ENCODE results near the gene SGTB.

SGTB gene, protein sequence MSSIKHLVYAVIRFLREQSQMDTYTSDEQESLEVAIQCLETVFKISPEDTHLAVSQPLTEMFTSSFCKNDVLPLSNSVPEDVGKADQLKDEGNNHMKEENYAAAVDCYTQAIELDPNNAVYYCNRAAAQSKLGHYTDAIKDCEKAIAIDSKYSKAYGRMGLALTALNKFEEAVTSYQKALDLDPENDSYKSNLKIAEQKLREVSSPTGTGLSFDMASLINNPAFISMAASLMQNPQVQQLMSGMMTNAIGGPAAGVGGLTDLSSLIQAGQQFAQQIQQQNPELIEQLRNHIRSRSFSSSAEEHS

DNA sequence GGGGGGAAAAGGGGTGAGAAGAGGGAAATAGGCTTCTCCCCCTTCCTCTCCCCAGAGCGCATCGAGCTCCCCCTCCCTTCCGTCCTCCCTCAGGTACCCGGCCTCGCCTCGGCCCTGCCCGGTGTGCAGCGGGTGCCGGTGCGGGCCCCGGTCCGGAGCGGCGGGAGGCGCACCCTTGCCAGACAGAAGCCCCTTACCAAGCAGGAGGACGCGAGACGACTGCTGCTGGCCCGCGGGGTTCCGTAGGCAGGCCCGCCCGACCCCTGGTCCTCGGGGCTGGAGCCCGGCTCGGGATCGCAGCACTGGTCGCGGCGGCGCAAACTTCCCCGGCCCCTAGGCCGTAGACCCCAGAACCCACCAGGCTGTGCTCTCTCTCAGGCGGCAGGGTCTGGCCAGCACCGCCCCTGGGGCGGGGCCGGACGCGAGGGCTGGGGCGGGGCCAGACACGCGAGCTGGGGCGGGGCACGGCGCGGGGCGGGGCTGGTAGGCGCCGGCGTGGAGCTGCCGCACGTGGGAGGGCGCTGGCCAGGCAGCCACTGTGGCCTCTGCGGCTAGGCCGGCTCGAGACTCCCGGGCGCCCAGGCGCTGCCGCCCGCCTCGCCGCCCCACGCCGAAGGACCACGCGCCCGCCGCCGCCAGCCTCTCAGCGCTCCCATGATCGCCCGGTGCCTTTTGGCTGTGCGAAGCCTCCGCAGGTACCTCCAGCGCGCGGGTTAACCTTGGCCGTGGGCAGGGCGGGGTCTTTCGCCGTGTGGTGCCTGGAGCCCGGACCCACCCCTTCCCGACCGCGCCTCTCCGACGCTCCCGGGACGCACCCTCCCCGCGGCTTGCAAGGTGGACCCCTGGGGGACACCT, at the start of gene SGTB, which contains the start of gene NLN:
Gene SGTB, minus strand, starts transcription at position 390 of the 855 bp plus-strand sequence. CDS start 1,302 bp downstream, outside the sequence.
Gene NLN, plus strand, starts transcription at position 486 of the 855 bp plus-strand sequence. Its CDS starts 169 bp downstream, at position 655.
- DNase-seq (ENCODE audit: low read depth in 3 of 3) = peak; percentile 77 to 85 (median 81)

- DNase-seq (ENCODE audit: low read depth in 3 of 3) = no peak
These were observed 49.4 kb upstream of the SGTB start for GRCh38 chr5:65771266-65771665.

GRCh38 chr5:65769539-65769938, 47.6 kb upstream of the SGTB start:
- no peak for DNase-seq (ENCODE audit: low read depth in 3 of 3)

DNA sequence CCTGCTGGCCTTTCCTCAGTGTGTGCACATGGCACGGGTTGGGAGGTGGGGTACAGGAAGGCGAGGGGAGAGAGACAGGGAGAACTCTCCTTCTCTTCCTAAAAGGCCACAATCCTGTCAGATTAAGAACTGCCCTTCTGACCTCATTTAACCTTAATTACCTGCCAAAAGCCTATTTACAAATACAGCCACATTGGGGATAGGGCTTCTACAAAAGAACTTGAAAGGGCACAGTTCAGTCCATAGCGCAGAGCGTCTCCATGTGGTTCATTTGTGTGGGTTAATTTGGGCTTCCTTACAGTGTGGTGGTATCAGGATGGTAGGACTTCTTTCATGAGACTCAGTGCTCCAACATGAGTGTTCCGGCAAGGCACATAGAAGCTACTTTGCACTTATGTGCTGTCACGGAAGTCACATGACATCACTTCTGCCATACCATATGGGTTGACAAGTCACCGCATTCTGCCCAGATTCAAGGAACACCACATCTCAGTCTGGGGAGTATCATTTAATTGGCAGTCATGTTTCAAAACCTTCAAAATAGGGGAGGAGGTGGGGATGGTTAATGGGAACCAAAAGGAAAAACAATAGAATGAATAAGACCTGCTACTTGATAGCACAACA, 46.9 kb upstream of the SGTB start:
- no peak for DNase-seq (ENCODE audit: low read depth in 3 of 3)

- DNase-seq (ENCODE audit: low read depth in 3 of 3) = no peak
These were observed 45.7 kb upstream of the SGTB start for GRCh38 chr5:65767565-65767964.

- no peak for DNase-seq (ENCODE audit: low read depth in 3 of 3)
These were observed 44.9 kb upstream of the SGTB start for GRCh38 chr5:65766781-65767180.

DNA sequence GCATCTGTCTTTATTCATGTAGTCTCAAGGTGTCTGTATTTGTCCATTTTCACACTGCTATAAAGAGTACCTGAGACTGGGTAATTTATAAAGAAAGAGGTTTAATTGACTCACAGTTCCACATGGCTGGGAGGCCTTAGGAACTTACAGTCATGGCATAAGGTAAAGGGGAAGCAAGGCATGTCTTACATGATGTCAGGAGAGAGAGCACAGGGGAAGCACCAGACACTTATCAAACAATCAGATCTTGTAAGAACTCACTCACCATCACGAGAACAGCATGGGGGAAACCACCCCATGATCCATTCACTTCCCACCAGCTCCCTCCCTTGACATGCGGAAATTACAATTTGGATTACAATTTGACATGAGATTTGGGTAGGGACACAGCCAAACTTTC, 44.3 kb upstream of the SGTB start:
- DNase-seq (ENCODE audit: low read depth in 3 of 3) = no peak

- DNase-seq (ENCODE audit: low read depth in 3 of 3) = no peak
These were observed 43.7 kb upstream of the SGTB start for GRCh38 chr5:65765582-65765981.

DNA sequence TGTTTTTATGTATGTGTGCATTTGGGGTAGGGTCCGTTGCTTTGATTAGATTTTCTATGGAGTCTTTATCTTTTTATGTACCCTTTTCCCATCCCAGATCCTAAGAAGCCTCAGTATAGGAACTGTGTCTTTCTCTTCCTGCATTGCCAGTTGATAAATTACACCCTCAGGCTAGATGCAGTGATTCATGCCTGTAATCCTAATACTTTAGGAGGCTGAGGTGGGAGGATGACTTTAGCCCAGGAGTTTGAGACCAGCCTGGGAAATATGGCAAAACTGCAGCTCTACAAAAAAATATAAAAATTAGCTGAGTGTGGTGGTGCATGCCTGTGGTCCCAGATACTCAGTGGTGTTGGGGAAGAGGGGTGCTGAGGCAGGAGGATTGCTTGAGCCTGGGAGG, 40.3 kb upstream of the SGTB start:
- DNase-seq (ENCODE audit: low read depth in 3 of 3) = no peak

DNA sequence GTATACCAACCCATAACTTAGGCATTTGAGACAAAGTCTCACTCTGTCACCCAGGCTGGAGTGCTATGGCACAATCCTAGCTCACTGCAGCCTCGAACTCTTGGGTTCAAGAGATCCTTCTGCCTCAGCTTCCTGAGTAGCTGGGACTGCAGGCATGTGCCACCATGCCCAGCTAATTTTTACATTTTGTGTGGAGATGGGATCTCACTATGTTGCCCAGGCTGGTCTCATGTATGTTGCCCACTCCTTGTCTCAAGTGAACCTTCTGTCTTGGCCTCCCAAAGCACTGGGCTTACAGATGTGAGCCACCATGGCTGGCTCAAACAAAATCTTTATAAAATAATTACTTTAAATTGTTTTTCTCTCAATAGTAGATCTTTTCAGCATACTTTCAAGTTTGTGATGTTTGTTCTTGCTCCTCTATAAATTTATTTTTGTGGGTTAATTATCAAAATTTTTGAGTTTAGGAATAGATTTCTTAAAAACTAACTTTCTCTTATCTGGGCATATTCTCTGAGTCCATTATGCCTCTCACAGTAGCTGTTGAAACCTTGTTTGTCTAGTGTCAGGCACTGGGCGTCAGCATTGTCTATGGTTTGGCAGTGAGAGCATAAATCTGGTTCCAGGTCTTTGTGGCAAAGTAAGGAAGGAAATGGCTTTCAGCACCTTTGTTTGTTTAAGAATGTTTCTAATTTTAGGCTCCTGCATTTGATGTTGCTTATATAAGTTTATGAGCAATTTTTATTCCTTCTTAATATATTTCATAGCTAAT, 38.8 kb upstream of the SGTB start:
- peak in 2 of 3 experiments; percentile 15 to 27 for DNase-seq (ENCODE audit: low read depth in 3 of 3)

DNA sequence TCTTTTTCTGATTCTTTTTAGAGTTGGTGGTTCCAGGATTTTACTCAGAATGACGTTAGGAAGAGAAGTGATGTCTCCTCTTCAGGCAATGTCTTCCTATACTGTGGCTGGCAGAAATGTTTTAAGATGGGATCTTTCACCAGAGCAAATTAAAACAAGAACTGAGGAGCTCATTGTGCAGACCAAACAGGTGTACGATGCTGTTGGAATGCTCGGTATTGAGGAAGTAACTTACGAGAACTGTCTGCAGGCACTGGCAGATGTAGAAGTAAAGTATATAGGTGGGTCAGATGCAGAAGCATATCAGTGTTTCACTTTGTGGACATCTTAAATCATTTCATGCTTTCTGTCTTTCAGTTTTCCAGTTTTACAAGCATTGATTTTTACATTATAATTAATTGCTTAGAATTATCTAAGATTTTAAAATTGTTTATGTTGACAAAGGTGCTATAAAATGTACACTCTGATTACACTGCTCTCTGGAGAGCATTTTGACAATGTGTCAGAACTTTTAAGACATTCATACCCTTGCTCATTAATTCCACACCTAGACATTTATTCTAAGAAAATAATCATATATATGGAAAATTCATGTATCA, 36.7 kb upstream of the SGTB start:
- DNase-seq (ENCODE audit: low read depth in 3 of 3) = no peak

- no peak for DNase-seq (ENCODE audit: low read depth in 3 of 3)
These were observed 31.3 kb upstream of the SGTB start for GRCh38 chr5:65753189-65753588.

DNA sequence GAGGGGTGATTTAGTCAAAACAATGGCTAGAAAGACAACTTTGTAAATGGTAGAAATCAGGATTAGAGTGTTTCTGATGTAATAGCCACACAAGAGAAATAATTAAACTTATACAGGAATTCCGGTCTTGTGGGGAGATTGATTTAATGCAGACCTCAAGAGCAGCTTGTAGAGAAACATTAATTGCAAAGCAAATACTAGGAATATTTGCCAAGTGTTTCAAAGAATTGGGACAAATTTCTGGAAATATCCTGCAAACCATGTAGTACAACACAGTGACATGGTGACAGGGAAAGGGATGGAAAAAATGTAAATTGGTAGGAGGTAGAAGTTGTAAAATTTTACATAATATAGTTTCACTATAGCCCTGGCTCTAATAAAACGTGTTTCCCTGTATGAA, 29.0 kb upstream of the SGTB start:
- no peak for DNase-seq (ENCODE audit: low read depth in 3 of 3)

GRCh38 chr5:65749956-65750355, 28.0 kb upstream of the SGTB start:
- DNase-seq (ENCODE audit: low read depth in 3 of 3) = no peak

- DNase-seq (ENCODE audit: low read depth in 3 of 3) = no peak
These were observed 27.4 kb upstream of the SGTB start for GRCh38 chr5:65749221-65749844.

DNA sequence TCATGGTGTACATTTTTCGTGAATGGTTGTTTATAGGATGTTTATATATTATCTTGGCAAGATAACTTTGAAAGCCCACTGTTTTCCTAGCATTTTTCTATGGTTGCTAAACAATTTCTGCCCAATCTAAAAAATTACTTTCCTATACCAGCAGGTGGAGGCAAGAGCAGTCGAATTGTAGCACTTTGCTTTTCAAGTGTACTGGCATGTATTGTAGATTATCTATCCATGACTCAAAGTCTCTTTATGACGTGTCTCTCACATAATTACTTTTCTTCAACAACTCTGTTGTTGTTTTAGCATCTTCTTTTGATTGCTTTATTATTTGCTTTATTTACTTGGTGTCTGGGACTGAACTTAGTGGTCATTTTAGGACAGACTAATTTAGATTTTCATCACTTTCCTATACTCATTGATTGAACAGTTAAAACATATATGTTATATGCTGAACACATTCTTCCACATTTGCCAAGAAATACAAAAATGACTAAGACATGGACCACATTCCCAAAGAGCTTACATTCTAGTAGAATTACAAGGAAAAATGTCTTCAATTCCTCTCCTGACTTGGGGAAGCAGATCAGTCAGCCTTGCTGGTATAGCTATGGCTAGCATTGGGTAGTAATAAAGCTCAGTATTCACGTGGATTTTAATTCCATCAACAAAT, 20.8 kb upstream of the SGTB start:
- no peak for DNase-seq (ENCODE audit: low read depth in 3 of 3)

DNA sequence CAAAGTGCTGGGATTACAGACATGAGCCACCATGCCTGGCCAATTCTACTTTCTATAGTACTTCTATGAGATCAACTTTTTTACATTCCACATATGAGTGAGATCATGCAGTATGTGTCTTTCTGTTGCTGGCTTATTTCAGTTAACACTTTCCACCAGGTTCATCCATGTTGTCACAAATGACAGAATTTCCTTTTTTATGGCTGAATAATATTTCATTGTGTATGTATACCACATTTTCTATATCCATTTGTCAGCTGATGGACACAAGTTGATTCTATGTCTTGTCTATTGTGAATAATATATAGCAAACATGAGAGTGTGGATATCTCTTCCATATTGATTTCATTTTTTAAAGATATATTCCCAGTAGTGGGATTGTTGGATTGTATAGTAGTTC, 17.3 kb upstream of the SGTB start:
- DNase-seq (ENCODE audit: low read depth in 3 of 3) = no peak

DNA sequence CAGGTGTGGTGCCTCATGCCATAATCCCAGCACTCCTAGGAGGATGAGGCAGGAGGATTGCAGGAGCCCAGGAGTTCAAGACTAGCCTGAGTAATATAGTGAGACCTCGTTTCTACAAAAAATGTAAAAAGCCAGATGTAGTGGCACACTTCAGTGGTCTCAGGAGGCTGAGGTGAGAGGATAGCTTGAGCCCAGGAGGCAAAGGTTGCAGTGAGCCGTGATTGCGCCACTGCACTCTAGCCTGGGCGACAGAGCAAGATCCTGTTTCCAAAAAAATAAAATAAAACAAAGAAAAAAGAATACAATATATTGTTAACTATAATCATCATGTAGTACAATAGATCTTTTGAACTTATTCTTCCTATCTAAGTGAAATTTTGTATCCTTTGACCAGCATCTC, 16.4 kb upstream of the SGTB start:
- no peak for DNase-seq (ENCODE audit: low read depth in 3 of 3)

DNA sequence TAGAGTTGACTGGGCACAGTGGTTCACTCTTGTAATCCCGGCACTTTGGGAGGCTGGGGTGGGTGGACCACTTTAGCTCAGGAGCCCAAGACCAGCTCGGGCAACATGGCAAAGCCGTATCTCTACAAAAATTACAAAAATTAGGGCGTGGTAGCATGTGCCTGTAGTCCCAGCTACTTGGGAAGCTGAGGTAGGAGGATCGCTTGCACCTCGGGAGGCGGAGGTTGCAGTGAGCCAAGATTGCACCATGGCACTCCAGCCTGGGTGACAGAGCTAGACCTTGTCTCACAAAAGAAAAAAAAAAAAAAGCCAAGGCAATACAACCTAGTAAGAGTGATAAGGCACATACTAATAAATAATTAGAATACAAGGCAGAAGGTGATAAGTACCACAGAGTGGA, 15.9 kb upstream of the SGTB start:
- no peak for DNase-seq (ENCODE audit: low read depth in 3 of 3)

- no peak for DNase-seq (ENCODE audit: low read depth in 3 of 3)
These were observed 14.1 kb upstream of the SGTB start for GRCh38 chr5:65736011-65736410.
